ENCODE results near the gene LRRFIP2. TPM values are rescaled to one million over a fixed set of nuclear protein-coding genes. Genes with fewer than 3 reads are reported as not detected.

The LRRFIP2 gene
- total and polyA plus RNA-seq, 12 donors: 34.2 to 161 (median 46.2) TPM

DNA sequence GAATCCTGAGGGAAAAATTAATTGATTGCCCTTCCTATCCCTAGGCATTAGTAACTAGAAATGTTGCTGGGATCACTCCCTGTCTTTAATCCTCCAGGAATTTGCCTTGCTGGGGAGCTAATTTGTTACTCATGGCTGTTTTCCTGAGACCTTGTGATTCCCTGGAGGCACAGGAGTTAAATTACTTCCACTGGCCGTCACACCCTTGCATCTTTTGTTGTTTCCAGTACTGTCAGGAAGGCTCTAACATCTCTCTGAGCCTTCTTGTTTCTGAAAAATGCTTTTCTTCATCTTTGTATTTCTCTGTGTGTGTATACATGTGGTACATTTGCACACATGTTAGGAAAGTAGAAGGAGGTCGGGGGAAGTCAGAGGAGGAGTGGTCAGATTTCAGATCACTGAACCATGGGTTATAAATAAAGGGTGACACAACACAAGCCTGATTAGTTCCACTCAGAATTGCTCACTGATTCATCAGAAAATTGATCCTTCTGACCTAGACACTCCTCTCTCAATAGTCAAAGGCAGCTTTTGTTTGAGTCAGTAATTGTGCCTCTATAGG, 23.5 kb upstream of the LRRFIP2 start:
- Histone ChIP-seq H3K27ac (no peak overlapping the region), H3K4me1 (replicated peaks in 1 of 2) (no peaks in the 10 kb centered on the region), H3K4me3 (no peak overlapping the region), H3K36me3 (replicated peaks in 1 of 2) (no peaks in the 10 kb centered on the region), H3K9me3 (replicated peaks in 1 of 3) (no peaks in the 10 kb centered on the region), H3K27me3 (no peaks in the 10 kb centered on the region)
- intact Hi-C loops (cut with DNase I): no loop called here
- DNase-seq: no peak
- WGBS, 4 donors: 47 to 58% (median 54%) methylated on average over 2 of the region's 2 CpGs
- TF ChIP-seq POLR2A (IDR thresholded peaks at IDR 0.05): no peak
- TF ChIP-seq, protein P1, sequence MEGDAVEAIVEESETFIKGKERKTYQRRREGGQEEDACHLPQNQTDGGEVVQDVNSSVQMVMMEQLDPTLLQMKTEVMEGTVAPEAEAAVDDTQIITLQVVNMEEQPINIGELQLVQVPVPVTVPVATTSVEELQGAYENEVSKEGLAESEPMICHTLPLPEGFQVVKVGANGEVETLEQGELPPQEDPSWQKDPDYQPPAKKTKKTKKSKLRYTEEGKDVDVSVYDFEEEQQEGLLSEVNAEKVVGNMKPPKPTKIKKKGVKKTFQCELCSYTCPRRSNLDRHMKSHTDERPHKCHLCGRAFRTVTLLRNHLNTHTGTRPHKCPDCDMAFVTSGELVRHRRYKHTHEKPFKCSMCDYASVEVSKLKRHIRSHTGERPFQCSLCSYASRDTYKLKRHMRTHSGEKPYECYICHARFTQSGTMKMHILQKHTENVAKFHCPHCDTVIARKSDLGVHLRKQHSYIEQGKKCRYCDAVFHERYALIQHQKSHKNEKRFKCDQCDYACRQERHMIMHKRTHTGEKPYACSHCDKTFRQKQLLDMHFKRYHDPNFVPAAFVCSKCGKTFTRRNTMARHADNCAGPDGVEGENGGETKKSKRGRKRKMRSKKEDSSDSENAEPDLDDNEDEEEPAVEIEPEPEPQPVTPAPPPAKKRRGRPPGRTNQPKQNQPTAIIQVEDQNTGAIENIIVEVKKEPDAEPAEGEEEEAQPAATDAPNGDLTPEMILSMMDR (IDR thresholded peaks at IDR 0.05): no peak

DNA sequence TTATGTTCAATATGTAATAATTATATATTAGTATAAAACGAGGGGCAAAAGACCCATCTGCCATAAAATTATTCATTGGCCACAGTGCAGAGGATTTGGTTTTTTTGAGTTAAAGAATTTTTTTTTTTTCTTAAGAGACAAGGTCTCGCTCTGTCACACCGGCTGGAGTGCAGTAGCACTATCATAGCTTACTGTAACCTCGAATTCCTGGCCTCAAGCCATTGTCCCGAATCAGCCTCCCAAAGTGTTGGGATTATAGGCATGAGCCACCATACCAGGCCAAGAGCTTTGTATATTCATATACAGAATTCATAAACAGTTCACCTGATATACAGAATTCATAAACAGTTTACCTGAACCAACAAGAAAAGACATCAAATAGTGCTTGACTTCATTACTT, 20.2 kb upstream of the LRRFIP2 start:
- H3K4me1 ChIP-seq (replicated peaks in 1 of 2): no peaks in the 10 kb centered on the region
- H3K27ac ChIP-seq: no peak overlapping the region
- intact Hi-C loops (cut with DNase I): no loop called here
- no peak overlapping the region for H3K4me3 ChIP-seq
- no peaks in the 10 kb centered on the region for H3K36me3 ChIP-seq (replicated peaks in 1 of 2)
- TF ChIP-seq, protein P1 (IDR thresholded peaks at IDR 0.05): no peak
- TF ChIP-seq POLR2A (IDR thresholded peaks at IDR 0.05): no peak
- 47 to 60% (median 57%) methylated on average over 5 of the region's 5 CpGs for WGBS, 4 donors
- H3K27me3 ChIP-seq: no peaks in the 10 kb centered on the region
- no peaks in the 10 kb centered on the region for H3K9me3 ChIP-seq (replicated peaks in 1 of 3)
- peak in 6 of 7 donors; percentile 31 to 71 (median 58) for DNase-seq

DNA sequence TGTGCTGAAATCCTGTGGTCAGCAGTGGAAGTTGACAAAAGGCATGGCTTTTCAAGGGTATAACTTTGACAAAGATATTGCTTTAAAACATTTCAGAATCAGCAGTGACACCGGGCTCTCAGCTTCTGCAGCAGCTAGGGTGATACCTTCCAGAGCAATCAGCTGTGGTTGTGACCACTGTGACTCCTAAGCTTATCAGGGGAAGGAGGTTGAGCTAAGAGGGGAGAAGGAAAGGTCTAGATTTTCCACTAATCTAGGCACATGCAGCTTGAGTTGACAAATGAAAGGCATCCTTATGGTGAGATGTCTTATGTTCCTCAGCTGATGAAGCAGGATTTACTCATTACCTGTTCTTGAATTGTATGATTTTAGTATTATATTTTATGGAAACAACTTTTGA, 16.3 kb upstream of the LRRFIP2 start:
- Histone ChIP-seq H3K27ac (no peak overlapping the region), H3K4me1 (replicated peaks in 1 of 2) (no peaks in the 10 kb centered on the region), H3K9me3 (replicated peaks in 1 of 3) (no peaks in the 10 kb centered on the region), H3K4me3 (no peak overlapping the region), H3K27me3 (no peaks in the 10 kb centered on the region), H3K36me3 (replicated peaks in 1 of 2) (no peaks in the 10 kb centered on the region)
- WGBS, 4 donors: 88 to 100% (median 94%) methylated on average over 1 of the region's 1 CpG
- intact Hi-C loops (cut with DNase I): no loop called here
- DNase-seq: peak in 1 of 7 donors; percentile 0
- TF ChIP-seq, protein P1 (IDR thresholded peaks at IDR 0.05): no peak
- TF ChIP-seq POLR2A (IDR thresholded peaks at IDR 0.05): no peak

DNA sequence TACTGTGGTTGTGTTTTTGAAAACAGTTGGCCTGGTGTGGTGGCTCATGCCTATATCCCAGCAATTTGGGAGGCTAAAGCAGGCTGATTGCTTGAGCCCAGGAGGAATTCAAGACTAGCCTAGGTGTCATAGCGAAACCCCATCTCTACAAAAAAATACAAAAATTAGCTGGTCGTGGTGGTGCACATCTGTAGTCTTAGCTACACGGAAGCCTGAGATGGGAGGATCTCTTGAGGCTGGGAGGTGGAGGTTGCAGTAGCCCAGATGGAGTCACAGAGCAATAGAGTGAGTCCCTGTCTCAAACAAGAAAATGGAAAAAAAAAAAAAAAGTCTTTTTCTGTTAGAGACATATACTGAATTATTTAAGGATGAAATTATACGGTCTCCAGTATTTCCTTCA, 14.7 kb upstream of the LRRFIP2 start:
- WGBS, 4 donors: 82 to 89% (median 84%) methylated on average over 4 of the region's 4 CpGs
- intact Hi-C loops (cut with DNase I): no loop called here
- no peak overlapping the region for H3K27ac ChIP-seq
- H3K4me1 ChIP-seq (replicated peaks in 1 of 2): peaks cover 0 to under 1% of the 10 kb centered on the region in 2 donors
- peak in 1 of 7 donors; percentile 4 for DNase-seq
- H3K4me3 ChIP-seq: no peak overlapping the region
- no peaks in the 10 kb centered on the region for H3K9me3 ChIP-seq (replicated peaks in 1 of 3)
- H3K27me3 ChIP-seq: no peaks in the 10 kb centered on the region
- TF ChIP-seq, protein P1 (IDR thresholded peaks at IDR 0.05): no peak
- H3K36me3 ChIP-seq (replicated peaks in 1 of 2): no peaks in the 10 kb centered on the region
